Osteocyte (in vitro differentiated cells): ENCODE results near the gene GATA2. TPM values are rescaled to one million over a fixed set of nuclear protein-coding genes. Genes with fewer than 3 reads are reported as not detected.

Experiments used
- DNase-seq: peaks from one replicate; pipeline ENCODE4 v3.0.0; 2021; ENCODE audit warnings: mixed read lengths; ENCODE audit not compliant: unreplicated experiment; ENCODE audit errors: extremely low spot score
- H3K27ac Mint-ChIP-seq: one replicate; pipeline ENCODE4 v1.8.0; 2021; ENCODE audit warnings: mild to moderate bottlenecking, mixed read lengths; ENCODE audit not compliant: unreplicated experiment
- H3K27me3 Mint-ChIP-seq: one replicate; pipeline ENCODE4 v1.8.0; 2021; ENCODE audit warnings: mixed read lengths; ENCODE audit not compliant: unreplicated experiment
- H3K36me3 Mint-ChIP-seq: one replicate; pipeline ENCODE4 v1.8.0; 2021; ENCODE audit warnings: mixed read lengths; ENCODE audit not compliant: unreplicated experiment
- H3K4me1 Mint-ChIP-seq: one replicate; pipeline ENCODE4 v1.8.0; 2021; ENCODE audit warnings: mixed read lengths; ENCODE audit not compliant: unreplicated experiment
- H3K4me3 Mint-ChIP-seq: one replicate; pipeline ENCODE4 v1.8.0; 2021; ENCODE audit warnings: mild to moderate bottlenecking, moderate library complexity, mixed read lengths; ENCODE audit not compliant: unreplicated experiment
- H3K9me3 Mint-ChIP-seq: one replicate; pipeline ENCODE4 v1.8.0; 2021; ENCODE audit warnings: mixed read lengths; ENCODE audit not compliant: unreplicated experiment
- CTCF ChIP-seq: fragments of 200-600 bp; sonication (generic); IDR thresholded peaks from 2 replicates; pipeline ENCODE4 v1.5.0; 2021; ENCODE audit warnings: antibody characterized with exemption, mild to moderate bottlenecking, moderate library complexity
- total RNA-seq: library from RNA; stranded (reverse); gene quantifications from 2 replicates; pipeline ENCODE4 v1.2.1, GENCODE V29; 2021

The GATA2 gene
- total RNA-seq, 1 donor from 2014 or later = 0.67 TPM

GRCh38 chr3:128482175-128482574 is 10.8 kb downstream of the GATA2 start:
- no peak for DNase-seq
- H3K27me3 Mint-ChIP-seq = peaks cover 15% of the 10 kb centered on the region
- peaks cover 28% of the 10 kb centered on the region for H3K4me1 Mint-ChIP-seq
- H3K27ac Mint-ChIP-seq = peak overlapping the region; percentile 27
- no peaks in the 10 kb centered on the region for H3K9me3 Mint-ChIP-seq
- no peak overlapping the region for H3K4me3 Mint-ChIP-seq
- H3K36me3 Mint-ChIP-seq = no peaks in the 10 kb centered on the region
- no peak for TF ChIP-seq CTCF

GRCh38 chr3:128481438-128481942 is 11.5 kb downstream of the GATA2 start:
- Mint-ChIP-seq H3K9me3 (no peaks in the 10 kb centered on the region), H3K27ac (no peak overlapping the region), H3K4me3 (no peak overlapping the region), H3K4me1 (peaks cover 23% of the 10 kb centered on the region), H3K27me3 (peaks cover 14% of the 10 kb centered on the region), H3K36me3 (no peaks in the 10 kb centered on the region)
- TF ChIP-seq CTCF = no peak
- DNase-seq = no peak

GRCh38 chr3:128480717-128481437 is 12.1 kb downstream of the GATA2 start:
- H3K27ac Mint-ChIP-seq = no peak overlapping the region
- DNase-seq = no peak
- no peaks in the 10 kb centered on the region for H3K9me3 Mint-ChIP-seq
- no peak overlapping the region for H3K4me3 Mint-ChIP-seq
- H3K36me3 Mint-ChIP-seq = no peaks in the 10 kb centered on the region
- H3K27me3 Mint-ChIP-seq = peaks cover 10% of the 10 kb centered on the region
- no peak for TF ChIP-seq CTCF
- peaks cover 23% of the 10 kb centered on the region for H3K4me1 Mint-ChIP-seq

- TF ChIP-seq CTCF = no peak
- no peak for DNase-seq
- Mint-ChIP-seq H3K36me3 (no peaks in the 10 kb centered on the region), H3K4me3 (no peak overlapping the region), H3K27ac (no peak overlapping the region), H3K4me1 (peaks cover 23% of the 10 kb centered on the region), H3K9me3 (no peaks in the 10 kb centered on the region), H3K27me3 (peaks cover 9% of the 10 kb centered on the region)
These were observed 12.7 kb downstream of the GATA2 start for GRCh38 chr3:128480278-128480677.

GRCh38 chr3:128479558-128480086 is 13.4 kb downstream of the GATA2 start:
- no peaks in the 10 kb centered on the region for H3K9me3 Mint-ChIP-seq
- no peak for DNase-seq
- H3K4me1 Mint-ChIP-seq = peaks cover 20% of the 10 kb centered on the region
- peaks cover 3% of the 10 kb centered on the region for H3K27me3 Mint-ChIP-seq
- TF ChIP-seq CTCF = no peak
- H3K27ac Mint-ChIP-seq = no peak overlapping the region
- H3K36me3 Mint-ChIP-seq = no peaks in the 10 kb centered on the region
- H3K4me3 Mint-ChIP-seq = no peak overlapping the region
